Right lobe of liver (tissue), 6 donors: ENCODE results near the gene PARP1. TPM values are rescaled to one million over a fixed set of nuclear protein-coding genes. Genes with fewer than 3 reads are reported as not detected.

Experiments
- ATAC-seq, 4 donors: fragments of 200-7000 bp; cut with Tn5 transposase; one replicate each; pipeline ENCODE4 v1.9.1; 2020; ENCODE audit warnings: mild to moderate bottlenecking in 4 of 4, moderate library complexity in 4 of 4
- DNase-seq, 3 donors: peaks; one replicate each; pipeline ENCODE4 v3.0.0-alpha.2; 2020
- H3K27ac ChIP-seq, 3 donors: fragments of 200-600 bp; one replicate each; pipeline ENCODE4 v1.8.0; 2022
- H3K27me3 ChIP-seq, 2 donors: fragments of 200-600 bp; one replicate each; pipeline ENCODE4 v1.8.0; 2022
- H3K36me3 ChIP-seq, 4 donors: fragments of 200-600 bp; sonication (generic) in 1 of 4; one replicate each; pipeline versions ENCODE4 v1.5.1 to v1.8.0; 2017 to 2022; ENCODE audit warnings: control low read depth in 1 of 4
- H3K4me1 ChIP-seq, 4 donors: fragments of 200-600 bp; sonication (generic) in 1 of 4; one replicate each; pipeline versions ENCODE4 v1.5.1 to v1.8.0; 2017 to 2022; ENCODE audit warnings: control low read depth in 1 of 4
- H3K4me3 ChIP-seq, 3 donors: fragments of 200-600 bp; one replicate each; pipeline ENCODE4 v1.8.0; 2022
- H3K9me3 ChIP-seq, 4 donors: fragments of 200-600 bp; sonication (generic) in 1 of 4; one replicate each; pipeline versions ENCODE4 v1.5.1 to v1.8.0; 2017 to 2022; ENCODE audit warnings: control low read depth in 1 of 4
- POLR2A ChIP-seq: fragments of 450-650 bp; IDR thresholded peaks from one replicate; pipeline ENCODE4 v1.6.1; 2017; ENCODE audit warnings: antibody characterized with exemption, mild to moderate bottlenecking
- WGBS: methylation state at CpG from one replicate; pipeline ENCODE4 v1.1.6; 2018; ENCODE audit warnings: low coverage, low lambda C conversion rate; ENCODE audit not compliant: insufficient coverage; ENCODE audit errors: missing lambda C conversion rate; 5-methylcytosine and 5-hydroxymethylcytosine counted together
- intact Hi-C, 2 donors: fragments of 100-400 bp; cut with DNase I; formaldehyde crosslinking; loops; one replicate each; pipeline versions ENCODE4 v1.11.2 to v1.14.1; 2022
- total RNA-seq, 6 experiments: library from RNA; depleted of rRNA in 2 of 6; stranded (reverse); fragments of >200 nt in 2 of 6; fragmentation: NEBNext Ultra II Directional in 3 of 6; extraction: Animal tissue kit (Norgen Biotek cat#: 25700) in 3 of 6; gene quantifications; one replicate each; pipeline versions ENCODE4 v1.1.0 to v1.2.4, GENCODE V29; 2016 to 2023
- TF ChIP-seq, protein P1 (sequence below), 4 donors: fragments of 200-600 bp in 3 of 4; fragments of 450-650 bp in 1 of 4; IDR thresholded peaks; one replicate each; pipeline versions ENCODE4 v1.5.1 to v1.8.0; 2016 to 2022; ENCODE audit warnings: antibody characterized with exemption in 4 of 4, mild to moderate bottlenecking in 2 of 4
- donor health status: DM: no; HTN: yes; CAD: no.
- donor health status: DM: no; HTN: no; CAD: no.
- donor health status: DM: no; HTN: no; CAD: no.
- donor health status: DM: no; HTN: yes; CAD: no.
- donor health status: DM: no; HTN: yes; CAD: no.

The PARP1 gene
- total RNA-seq, 6 experiments from 2014 or later: 38.2 to 74.3 (median 60.1) TPM

DNA sequence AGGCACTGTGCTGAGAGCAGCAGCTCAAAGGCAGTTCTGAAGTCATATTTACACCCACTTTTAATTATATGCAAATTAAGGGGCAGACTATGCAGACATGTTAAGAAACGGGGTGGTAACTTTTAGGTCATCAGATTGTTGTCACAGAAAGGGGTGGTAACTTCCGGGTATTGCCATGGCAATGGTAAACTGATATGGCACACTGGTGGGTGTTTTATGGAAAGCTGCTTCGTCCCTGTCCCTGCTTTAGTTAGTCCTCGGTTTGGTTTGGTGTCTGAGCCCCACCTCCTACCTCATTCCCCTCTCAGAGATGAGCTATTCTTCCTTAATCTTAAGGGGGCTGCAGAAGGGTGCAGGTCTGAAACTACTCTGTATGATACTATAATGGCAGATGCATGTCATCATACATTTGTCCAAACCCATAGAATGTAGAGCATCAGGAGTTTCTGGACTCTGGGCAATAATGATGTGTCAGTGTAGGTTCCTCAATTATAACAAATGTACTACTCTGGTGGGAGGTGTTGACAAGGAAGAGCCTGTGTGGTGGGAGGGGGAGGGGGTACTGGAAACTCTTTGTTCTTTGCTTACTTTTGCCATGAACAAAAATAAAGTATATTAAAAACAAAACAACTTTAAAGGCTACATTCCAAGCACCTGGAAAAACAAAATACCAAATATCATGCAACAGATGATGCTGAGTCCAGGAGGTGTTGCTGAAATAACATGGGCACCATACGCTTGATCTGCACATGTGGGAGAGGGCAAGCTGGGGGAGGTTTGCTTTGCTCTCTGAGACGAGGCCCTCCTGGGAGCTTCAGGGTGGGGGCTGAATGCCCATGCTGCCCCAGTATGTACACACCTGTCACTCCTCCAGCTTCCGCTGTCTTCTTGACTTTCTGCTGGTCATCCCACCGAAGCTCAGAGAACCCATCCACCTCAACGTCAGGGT lies 6.3 kb downstream of the PARP1 start:
- DNase-seq (no peak), ATAC-seq (no peak)
- TF ChIP-seq POLR2A: no peak
- TF ChIP-seq, protein P1, sequence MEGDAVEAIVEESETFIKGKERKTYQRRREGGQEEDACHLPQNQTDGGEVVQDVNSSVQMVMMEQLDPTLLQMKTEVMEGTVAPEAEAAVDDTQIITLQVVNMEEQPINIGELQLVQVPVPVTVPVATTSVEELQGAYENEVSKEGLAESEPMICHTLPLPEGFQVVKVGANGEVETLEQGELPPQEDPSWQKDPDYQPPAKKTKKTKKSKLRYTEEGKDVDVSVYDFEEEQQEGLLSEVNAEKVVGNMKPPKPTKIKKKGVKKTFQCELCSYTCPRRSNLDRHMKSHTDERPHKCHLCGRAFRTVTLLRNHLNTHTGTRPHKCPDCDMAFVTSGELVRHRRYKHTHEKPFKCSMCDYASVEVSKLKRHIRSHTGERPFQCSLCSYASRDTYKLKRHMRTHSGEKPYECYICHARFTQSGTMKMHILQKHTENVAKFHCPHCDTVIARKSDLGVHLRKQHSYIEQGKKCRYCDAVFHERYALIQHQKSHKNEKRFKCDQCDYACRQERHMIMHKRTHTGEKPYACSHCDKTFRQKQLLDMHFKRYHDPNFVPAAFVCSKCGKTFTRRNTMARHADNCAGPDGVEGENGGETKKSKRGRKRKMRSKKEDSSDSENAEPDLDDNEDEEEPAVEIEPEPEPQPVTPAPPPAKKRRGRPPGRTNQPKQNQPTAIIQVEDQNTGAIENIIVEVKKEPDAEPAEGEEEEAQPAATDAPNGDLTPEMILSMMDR (IDR thresholded peaks at IDR 0.05): no peak
- WGBS: 88% methylated on average over 8 of the region's 9 CpGs
- Histone ChIP-seq H3K9me3 (no peaks in the 10 kb centered on the region), H3K4me3 (no peak overlapping the region), H3K36me3 (peaks cover 0 to 26% (median 13%) of the 10 kb centered on the region in 4 donors), H3K27ac (no peak overlapping the region), H3K27me3 (no peaks in the 10 kb centered on the region), H3K4me1 (peaks cover 0 to 50% (median 15%) of the 10 kb centered on the region in 4 donors)
- intact Hi-C loops: no loop called here

DNA sequence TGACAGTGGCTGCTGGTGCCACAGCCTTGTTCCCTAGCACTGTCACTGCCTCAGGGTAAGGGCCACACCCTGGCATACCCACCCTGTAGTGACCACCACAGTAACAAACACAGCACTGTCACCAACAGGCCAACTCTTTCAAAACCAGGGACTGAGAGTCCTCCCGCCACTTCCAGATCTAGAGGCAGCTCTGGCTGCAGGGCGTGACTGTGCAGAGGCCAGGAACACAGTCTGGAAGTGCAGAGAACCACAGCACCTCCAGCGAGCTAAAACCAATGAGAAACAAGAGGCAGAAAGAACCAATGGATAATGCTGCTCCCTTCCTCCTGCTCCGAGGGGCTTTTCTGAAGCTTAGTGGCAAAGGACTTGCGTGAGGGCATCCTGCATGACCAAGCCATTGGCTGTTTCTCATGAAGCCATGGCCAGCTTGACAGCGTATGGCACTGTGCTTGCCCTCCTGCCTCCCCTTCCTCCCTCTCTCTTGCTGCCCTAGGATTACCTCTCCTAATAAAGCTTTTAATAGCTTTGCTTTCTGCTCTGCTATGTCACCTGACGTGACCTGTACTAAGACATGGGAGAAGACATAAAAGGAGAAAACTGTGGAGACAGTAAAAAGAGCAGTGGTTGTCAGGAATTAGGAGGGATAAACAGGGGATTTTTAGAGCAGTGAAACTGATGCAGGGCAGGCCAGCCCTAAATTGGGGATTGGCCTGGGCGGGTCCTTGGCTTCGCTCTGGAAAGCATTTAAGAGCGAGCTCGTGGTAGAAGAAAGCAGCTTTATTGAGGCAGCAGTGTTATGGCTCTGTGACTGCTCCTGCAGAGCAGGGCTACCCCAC lies 7.2 kb downstream of the PARP1 start:
- no peaks in the 10 kb centered on the region for H3K9me3 ChIP-seq
- no peaks in the 10 kb centered on the region for H3K27me3 ChIP-seq
- intact Hi-C loops: no loop called here
- peaks cover 0 to 26% (median 13%) of the 10 kb centered on the region in 4 donors for H3K36me3 ChIP-seq
- no peak overlapping the region for H3K27ac ChIP-seq
- TF ChIP-seq, protein P1 (IDR thresholded peaks at IDR 0.05): no peak
- TF ChIP-seq POLR2A: no peak
- ATAC-seq: no peak
- H3K4me3 ChIP-seq: no peak overlapping the region
- 93% methylated on average over 3 of the region's 11 CpGs for WGBS
- no peak for DNase-seq
- peaks cover 0 to 50% (median 14%) of the 10 kb centered on the region in 4 donors for H3K4me1 ChIP-seq

DNA sequence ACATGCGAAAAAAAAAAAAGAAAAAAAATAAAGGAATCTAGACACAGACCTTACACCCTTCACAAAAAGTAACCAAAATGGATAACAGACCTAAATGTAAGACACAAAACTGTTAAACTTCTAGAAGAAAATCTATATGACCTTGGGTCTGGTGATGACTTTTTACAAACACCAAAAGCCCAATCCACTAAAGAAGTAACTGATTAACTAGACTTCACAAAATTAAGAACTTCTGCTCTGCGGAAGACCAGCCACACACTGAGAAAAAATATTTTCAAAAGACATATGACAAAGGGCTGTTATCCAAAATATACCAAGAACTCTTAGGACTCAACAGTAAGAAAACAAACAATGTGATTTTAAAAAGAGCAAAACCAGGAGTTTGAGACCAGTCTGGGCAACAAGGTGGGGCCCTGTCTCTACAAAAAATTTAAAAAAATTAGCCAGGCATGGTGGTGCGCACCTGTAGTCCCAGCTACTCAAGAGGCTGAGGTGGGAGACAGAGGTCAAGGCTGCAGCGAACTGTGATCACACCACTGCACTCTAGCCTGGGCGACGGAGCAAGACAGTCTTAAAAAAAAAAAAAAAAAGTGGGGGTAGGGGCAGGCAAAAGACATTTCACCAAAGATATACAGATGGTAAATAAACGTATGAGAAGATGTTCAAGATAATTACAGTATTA lies 9.8 kb downstream of the PARP1 start:
- WGBS: 74% methylated on average over 7 of the region's 7 CpGs
- DNase-seq: no peak
- peak in 3 of 4 donors; percentile 42 to 54 (median 49) for ATAC-seq

More for the DNA sequence above, 9.8 kb downstream of the PARP1 start:
- peaks cover 0 to 26% (median 13%) of the 10 kb centered on the region in 4 donors for H3K36me3 ChIP-seq
- TF ChIP-seq, protein P1 (IDR thresholded peaks at IDR 0.05): no peak
- TF ChIP-seq POLR2A: no peak
- peaks cover 0 to 48% (median 8%) of the 10 kb centered on the region in 4 donors for H3K4me1 ChIP-seq
- H3K4me3 ChIP-seq: no peak overlapping the region
- H3K27me3 ChIP-seq: no peaks in the 10 kb centered on the region
- intact Hi-C loops: no loop called here
- no peaks in the 10 kb centered on the region for H3K9me3 ChIP-seq
- peak overlapping the region; percentile 30 to 75 (median 38) for H3K27ac ChIP-seq
